Kidney (tissue), 14 donors: ENCODE measurements around the gene CDC5L. TPM values are rescaled to one million over a fixed set of nuclear protein-coding genes. Genes with fewer than 3 reads are reported as not detected.

Source experiments
- DNase-seq, 5 donors: peaks; one replicate each; pipeline ENCODE4 v3.0.0-alpha.2; 2013 to 2020
- FAIRE-seq: peaks from 2 replicates; lab custom pipeline; 2012; peaks lifted over from hg19 to GRCh38; lab: Jason Lieb, UNC
- H3K27ac ChIP-seq, 2 donors: one replicate each; pipeline ENCODE4 v1.7.0; 2013; ENCODE audit warnings: low read depth in 2 of 2, low read length in 2 of 2, inconsistent platforms in 1 of 2
- H3K27me3 ChIP-seq: one replicate; pipeline ENCODE4 v1.7.1; 2013; ENCODE audit warnings: low read length, inconsistent platforms; ENCODE audit not compliant: control insufficient read depth, insufficient read depth
- H3K36me3 ChIP-seq, 3 donors: one replicate each; pipeline versions ENCODE4 v1.7.0 to v1.7.1; 2013; ENCODE audit warnings: low read length in 3 of 3, control low read depth in 1 of 3, inconsistent platforms in 1 of 3; ENCODE audit not compliant: insufficient read depth in 3 of 3, control insufficient read depth in 2 of 3
- H3K4me1 ChIP-seq, 3 donors: one replicate each; pipeline versions ENCODE4 v1.7.0 to v1.7.1; 2013; ENCODE audit warnings: low read length in 3 of 3, inconsistent platforms in 1 of 3, low read depth in 1 of 3; ENCODE audit not compliant: control insufficient read depth in 2 of 3, insufficient read depth in 2 of 3
- H3K4me3 ChIP-seq, 3 donors: one replicate each; pipeline versions ENCODE4 v1.7.0 to v1.8.1; 2013; ENCODE audit warnings: low read length in 3 of 3, control low read depth in 1 of 3, inconsistent platforms in 1 of 3
- H3K9ac ChIP-seq, 3 donors: one replicate each; pipeline versions ENCODE4 v1.7.0 to v1.7.1; 2013; ENCODE audit warnings: low read length in 3 of 3, control low read depth in 1 of 3, inconsistent platforms in 1 of 3
- H3K9me3 ChIP-seq, 3 donors: one replicate each; pipeline versions ENCODE4 v1.7.0 to v1.7.1; 2013; ENCODE audit warnings: low read length in 3 of 3, control low read depth in 1 of 3, inconsistent platforms in 1 of 3; ENCODE audit not compliant: control insufficient read depth in 2 of 3, insufficient read depth in 1 of 3
- CTCF ChIP-seq: IDR thresholded peaks from 3 replicates; pipeline ENCODE4 v1.5.1; 2012; ENCODE audit warnings: mild to moderate bottlenecking, moderate library complexity, borderline replicate concordance; ENCODE audit not compliant: insufficient read depth; ENCODE audit errors: extremely low read depth
- intact Hi-C: fragments of 100-400 bp; cut with DNase I; formaldehyde crosslinking; loops from one replicate; pipeline ENCODE4 v1.11.1; 2022
- polyA plus RNA-seq: library from polyadenylated mRNA; stranded (reverse); fragments of 350-450 nt; fragmentation: Illumina TruSeq; extraction: RNeasy Lipid Tissue Mini Kit (QIAGEN cat#74804); gene quantifications from one replicate; pipeline ENCODE4 v1.2.3, GENCODE V29; 2014; ENCODE audit warnings: low read depth, low replicate concordance; ENCODE audit not compliant: insufficient read depth
- total RNA-seq: library from RNA; stranded (reverse); fragmentation: NEBNext Ultra II Directional; extraction: Animal tissue kit (Norgen Biotek cat#: 25700); gene quantifications from one replicate; pipeline ENCODE4 v1.2.1, GENCODE V29; 2021
- donor health status: control.
- donor health status: control.
- donor health status: control.
- donor health status: control.
- donor health status: control.
- donor health status: DM: yes; HTN: yes; CAD: no.
- donor health status: Normal renal cell carcinoma (clear cell type).

Gene CDC5L
- total and polyA plus RNA-seq, 2 donors from 2014 or later, result 7.6 to 17.6 TPM

GRCh38 chr6:44476849-44477248, 89.3 kb downstream of the CDC5L start:
- Histone ChIP-seq H3K27ac (no peak overlapping the region), H3K27me3 (no peaks in the 10 kb centered on the region), H3K4me1 (peaks cover 0 to 12% (median 4%) of the 10 kb centered on the region in 3 donors), H3K4me3 (no peak overlapping the region), H3K9ac (no peak overlapping the region), H3K36me3 (no peaks in the 10 kb centered on the region), H3K9me3 (no peaks in the 10 kb centered on the region)
- DNase-seq (no peak), FAIRE-seq (no peak)
- TF ChIP-seq CTCF, result no peak
- intact Hi-C loops, result no loop called here

GRCh38 chr6:44477293-44477894, 89.9 kb downstream of the CDC5L start:
- intact Hi-C loops, result no loop called here
- no peak overlapping the region for H3K9ac ChIP-seq

GRCh38 chr6:44478158-44478557, 90.7 kb downstream of the CDC5L start:
- Histone ChIP-seq H3K4me3 (no peak overlapping the region), H3K4me1 (peaks cover 0 to 12% (median 4%) of the 10 kb centered on the region in 3 donors), H3K27ac (no peak overlapping the region), H3K27me3 (no peaks in the 10 kb centered on the region), H3K9me3 (no peaks in the 10 kb centered on the region), H3K36me3 (no peaks in the 10 kb centered on the region), H3K9ac (no peak overlapping the region)
- intact Hi-C loops, result no loop called here
- FAIRE-seq (no peak), DNase-seq (no peak)
- TF ChIP-seq CTCF, result no peak

More at GRCh38 chr6:44477293-44477894, 89.9 kb downstream of the CDC5L start:
- H3K36me3 ChIP-seq, result no peaks in the 10 kb centered on the region
- no peaks in the 10 kb centered on the region for H3K27me3 ChIP-seq
- TF ChIP-seq CTCF, result no peak
- FAIRE-seq (no peak), DNase-seq (no peak)
- H3K4me3 ChIP-seq, result no peak overlapping the region
- peaks cover 0 to 12% (median 4%) of the 10 kb centered on the region in 3 donors for H3K4me1 ChIP-seq
- no peak overlapping the region for H3K27ac ChIP-seq
- H3K9me3 ChIP-seq, result no peaks in the 10 kb centered on the region
